ENCODE results near the gene TSPAN2. TPM values are rescaled to one million over a fixed set of nuclear protein-coding genes. Genes with fewer than 3 reads are reported as not detected.

The TSPAN2 gene
- total and polyA plus RNA-seq, 2 donors (not counting 3 experiments of a cell fraction or from before 2014, with no cell fraction given) = 1.5 to 5.0 TPM

- H3K9me3 ChIP-seq (replicated peaks; ENCODE audit: control insufficient read depth, insufficient read depth, low read length) = no peaks in the 10 kb centered on the region
- H3K9ac ChIP-seq (replicated peaks; ENCODE audit: extremely low read depth, insufficient read depth, low read length) = no peak overlapping the region
- H3K36me3 ChIP-seq (ENCODE audit: control insufficient read depth in 2 of 2, extremely low read depth in 1 of 2, insufficient read depth in 2 of 2, low read length in 2 of 2) = no peaks in the 10 kb centered on the region
- H3K9me1 ChIP-seq (replicated peaks; ENCODE audit: control insufficient read depth, extremely low read depth, insufficient read depth, low read length) = no peaks in the 10 kb centered on the region
- no TSS peak for BruUV-seq (replicated peaks)
- H2AFZ ChIP-seq (ENCODE audit: low read depth, low read length) = no peak overlapping the region
- H4K20me1 ChIP-seq (replicated peaks; ENCODE audit: control insufficient read depth, extremely low read depth, insufficient read depth, low read length) = no peaks in the 10 kb centered on the region
- H3K27ac ChIP-seq (ENCODE audit: insufficient read depth, low read depth, low read length) = no peak overlapping the region
- dilution Hi-C loops (cut with MboI; ENCODE audit: extremely low pct_ligation_motif_present, low sequenced_read_pairs) (no loop called here), intact Hi-C loops (cut with micrococcal nuclease) (no loop called here)
- H3K79me2 ChIP-seq (ENCODE audit: control insufficient read depth, insufficient read depth, low read length) = no peaks in the 10 kb centered on the region
- no peaks in the 10 kb centered on the region for H3K27me3 ChIP-seq (ENCODE audit: control insufficient read depth in 2 of 2, insufficient read depth in 2 of 2, low read length in 2 of 2)
- no peak overlapping the region for H3K4me3 ChIP-seq (replicated peaks in 1 of 3; ENCODE audit: insufficient read depth in 1 of 3, low read depth in 1 of 3, low read length in 3 of 3)
- H3K4me2 ChIP-seq (ENCODE audit: insufficient read depth, low read length) = no peak overlapping the region
- FAIRE-seq (no peak), DNase-seq (ENCODE audit: low read depth, low spot score) (no peak)
- POLR2A ChIA-PET = no interaction called here
- no peak for TF ChIP-seq POLR2A (IDR thresholded peaks at IDR 0.05; ENCODE audit: low read depth, low read length)
- no peak for TF ChIP-seq FOS (IDR thresholded peaks at IDR 0.05; ENCODE audit: borderline replicate concordance, insufficient read depth, low read length)
- TF ChIP-seq POLR2AphosphoS5 (IDR thresholded peaks at IDR 0.05; ENCODE audit: insufficient read depth, low read depth, low read length) = no peak
- no peak for TF ChIP-seq JUN (IDR thresholded peaks at IDR 0.05; ENCODE audit: borderline replicate concordance, insufficient read depth, insufficient read length, low read depth)
- no peak for TF ChIP-seq GATA2 (IDR thresholded peaks at IDR 0.05; ENCODE audit: insufficient read depth, insufficient read length, low read depth, low read length)
- no peak for TF ChIP-seq MYC (IDR thresholded peaks at IDR 0.05; ENCODE audit: low read depth, low read length)
- no peak for TF ChIP-seq EZH2 (IDR thresholded peaks at IDR 0.05; ENCODE audit: borderline replicate concordance, low read depth, low read length, severe bottlenecking)
- TF ChIP-seq MAX (IDR thresholded peaks at IDR 0.05; ENCODE audit: insufficient read depth, insufficient read length) = no peak
- TF ChIP-seq CTCF (IDR thresholded peaks at IDR 0.05; ENCODE audit: extremely low read depth in 1 of 2, insufficient read depth in 1 of 2, low read depth in 1 of 2, low read length in 2 of 2) = no peak
- no peaks in the 10 kb centered on the region for H3K4me1 ChIP-seq (ENCODE audit: control insufficient read depth, extremely low read depth, insufficient read depth, low read length)
- CTCF ChIA-PET = no interaction called here
These were observed 75.5 kb downstream of the TSPAN2 start for GRCh38 chr1:115013792-115014191.

Measured in endothelial cell of umbilical vein (primary cell).